Activated CD4-positive, CD25-positive, alpha-beta regulatory T cell treated with anti-CD3 and anti-CD28 coated beads, Interleukin-2, amount 50 U/mL, for 72 hours (primary cell): Measurements from ENCODE around the gene ZBTB20.

ENCODE experiments used
- DNase-seq: peaks from one replicate; pipeline ENCODE4 v3.0.0; 2021

Gene ZBTB20

GRCh38 chr3:114864970-114865369 lies 282.1 kb downstream of the ZBTB20 start:
- no peak for DNase-seq

GRCh38 chr3:114863848-114864247 lies 283.2 kb downstream of the ZBTB20 start:
- DNase-seq: no peak

- DNase-seq: no peak
Measured at GRCh38 chr3:114861666-114862065, 285.4 kb downstream of the ZBTB20 start.

- DNase-seq: no peak
Measured at GRCh38 chr3:114860531-114860930, 286.6 kb downstream of the ZBTB20 start.

GRCh38 chr3:114858329-114858728 lies 288.8 kb downstream of the ZBTB20 start:
- no peak for DNase-seq

- DNase-seq: no peak
Measured at GRCh38 chr3:114857299-114857701, 289.8 kb downstream of the ZBTB20 start.

GRCh38 chr3:114856835-114857234 lies 290.3 kb downstream of the ZBTB20 start:
- DNase-seq: no peak

- DNase-seq: no peak
Measured at GRCh38 chr3:114855839-114856238, 291.2 kb downstream of the ZBTB20 start.

GRCh38 chr3:114852966-114853365 lies 294.1 kb downstream of the ZBTB20 start:
- DNase-seq: no peak

- DNase-seq: no peak
Measured at GRCh38 chr3:114850898-114851297, 296.2 kb downstream of the ZBTB20 start.

GRCh38 chr3:114848643-114849350 lies 298.3 kb downstream of the ZBTB20 start:
- DNase-seq: no peak

- DNase-seq: no peak
Measured at GRCh38 chr3:114848082-114848481, 299.0 kb downstream of the ZBTB20 start.

- DNase-seq: no peak
Measured at GRCh38 chr3:114847564-114847963, 299.5 kb downstream of the ZBTB20 start.

- no peak for DNase-seq
Measured at GRCh38 chr3:114846779-114847178, 300.3 kb downstream of the ZBTB20 start.

GRCh38 chr3:114846252-114846651 lies 300.8 kb downstream of the ZBTB20 start:
- DNase-seq: no peak

- DNase-seq: no peak
Measured at GRCh38 chr3:114841515-114841914, 305.6 kb downstream of the ZBTB20 start.

GRCh38 chr3:114839476-114839875 lies 307.6 kb downstream of the ZBTB20 start:
- DNase-seq: no peak

- no peak for DNase-seq
Measured at GRCh38 chr3:114838025-114838424, 309.1 kb downstream of the ZBTB20 start.

- DNase-seq: no peak
Measured at GRCh38 chr3:114834175-114834940, 312.7 kb downstream of the ZBTB20 start.

GRCh38 chr3:114831861-114832260 lies 315.2 kb downstream of the ZBTB20 start:
- no peak for DNase-seq

GRCh38 chr3:114830652-114831051 lies 316.4 kb downstream of the ZBTB20 start:
- DNase-seq: no peak

GRCh38 chr3:114829783-114830182 lies 317.3 kb downstream of the ZBTB20 start:
- DNase-seq: no peak

- no peak for DNase-seq
Measured at GRCh38 chr3:114827495-114827894, 319.6 kb downstream of the ZBTB20 start.

- DNase-seq: no peak
Measured at GRCh38 chr3:114824014-114824413, 323.1 kb downstream of the ZBTB20 start.

GRCh38 chr3:114823061-114823460 lies 324.0 kb downstream of the ZBTB20 start:
- no peak for DNase-seq
